MM.1S (cell line): Measurements from ENCODE around the gene ZFX.

Experiments
- EZH2phosphoT487 ChIP-seq: fragments of 300-600 bp; sonication (generic); IDR thresholded peaks from 2 replicates; pipeline ENCODE4 v1.6.1; 2018; ENCODE audit warnings: antibody characterized with exemption, low read length
- TF ChIP-seq, protein P1 (sequence below): fragments of 300-600 bp; sonication (generic); IDR thresholded peaks from 2 replicates; pipeline ENCODE4 v1.5.1; 2016; ENCODE audit warnings: antibody characterized with exemption, low read length, mixed read lengths

DNA sequence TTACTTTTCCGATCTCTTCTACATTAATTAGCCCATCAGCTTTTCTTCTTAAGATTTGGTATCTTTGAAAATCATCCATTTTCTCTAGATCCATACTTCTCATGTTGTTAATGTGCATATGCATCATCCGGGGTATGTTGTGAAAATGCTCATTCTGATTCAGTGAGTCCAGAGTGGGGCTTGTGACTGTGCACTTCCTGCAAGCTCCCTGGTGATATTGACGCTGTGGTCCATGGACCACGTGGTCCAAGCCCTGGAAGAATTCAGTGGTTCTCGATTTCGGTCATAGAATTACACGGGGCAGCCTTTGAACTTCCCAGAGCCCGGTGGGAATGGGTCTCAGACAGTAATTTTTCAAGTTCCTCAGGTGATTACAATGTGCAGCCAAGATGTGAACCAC, 69.8 kb downstream of the ZFX start:
- no peak for TF ChIP-seq EZH2phosphoT487
- TF ChIP-seq, protein P1, sequence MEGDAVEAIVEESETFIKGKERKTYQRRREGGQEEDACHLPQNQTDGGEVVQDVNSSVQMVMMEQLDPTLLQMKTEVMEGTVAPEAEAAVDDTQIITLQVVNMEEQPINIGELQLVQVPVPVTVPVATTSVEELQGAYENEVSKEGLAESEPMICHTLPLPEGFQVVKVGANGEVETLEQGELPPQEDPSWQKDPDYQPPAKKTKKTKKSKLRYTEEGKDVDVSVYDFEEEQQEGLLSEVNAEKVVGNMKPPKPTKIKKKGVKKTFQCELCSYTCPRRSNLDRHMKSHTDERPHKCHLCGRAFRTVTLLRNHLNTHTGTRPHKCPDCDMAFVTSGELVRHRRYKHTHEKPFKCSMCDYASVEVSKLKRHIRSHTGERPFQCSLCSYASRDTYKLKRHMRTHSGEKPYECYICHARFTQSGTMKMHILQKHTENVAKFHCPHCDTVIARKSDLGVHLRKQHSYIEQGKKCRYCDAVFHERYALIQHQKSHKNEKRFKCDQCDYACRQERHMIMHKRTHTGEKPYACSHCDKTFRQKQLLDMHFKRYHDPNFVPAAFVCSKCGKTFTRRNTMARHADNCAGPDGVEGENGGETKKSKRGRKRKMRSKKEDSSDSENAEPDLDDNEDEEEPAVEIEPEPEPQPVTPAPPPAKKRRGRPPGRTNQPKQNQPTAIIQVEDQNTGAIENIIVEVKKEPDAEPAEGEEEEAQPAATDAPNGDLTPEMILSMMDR = no peak
